Measurements from ENCODE around the gene UNC5A.

Gene UNC5A

GRCh38 chr5:176916337-176916736 is 106.0 kb downstream of the UNC5A start:
- no peak for DNase-seq (ENCODE audit: extremely low read depth in 1 of 2, low read depth in 1 of 2)

- no peak for DNase-seq (ENCODE audit: extremely low read depth in 1 of 2, low read depth in 1 of 2)
Measured at GRCh38 chr5:176918613-176919012, 108.3 kb downstream of the UNC5A start.

GRCh38 chr5:176921714-176922113 is 111.4 kb downstream of the UNC5A start:
- no peak for DNase-seq (ENCODE audit: extremely low read depth in 1 of 2, low read depth in 1 of 2)

- DNase-seq (ENCODE audit: extremely low read depth in 1 of 2, low read depth in 1 of 2) = no peak
Measured at GRCh38 chr5:176922817-176923216, 112.5 kb downstream of the UNC5A start.

- DNase-seq (ENCODE audit: extremely low read depth in 1 of 2, low read depth in 1 of 2) = no peak
Measured at GRCh38 chr5:176927562-176927961, 117.2 kb downstream of the UNC5A start.

GRCh38 chr5:176929654-176930053 is 119.3 kb downstream of the UNC5A start:
- no peak for DNase-seq (ENCODE audit: extremely low read depth in 1 of 2, low read depth in 1 of 2)

Measured in stimulated activated CD8-positive, alpha-beta memory T cell treated with anti-CD3 and anti-CD28 coated beads, Interleukin-7, amount 100 ng/mL, for 48 hours (primary cell).